Gastrocnemius medialis (tissue), 4 donors: ENCODE results near the gene TMEM123.

ENCODE experiments used
- CTCF ChIP-seq, 5 experiments: fragments of 450-650 bp in 3 of 5; fragments of 200-600 bp in 2 of 5; sonication (generic) in 2 of 5; IDR thresholded peaks in 4 of 5; conservative IDR thresholded peaks in 1 of 5; 1 replicate in 4 of 5; 2 replicates in 1 of 5; pipeline ENCODE4 v1.5.1; 2016 to 2019; ENCODE audit warnings: antibody characterized with exemption in 5 of 5, mild to moderate bottlenecking in 3 of 5, moderate library complexity in 3 of 5
- POLR2A ChIP-seq, 2 donors: fragments of 450-650 bp; IDR thresholded peaks; one replicate each; pipeline ENCODE4 v1.6.1; 2017; ENCODE audit warnings: antibody characterized with exemption in 2 of 2, mild to moderate bottlenecking in 2 of 2, moderate library complexity in 2 of 2

GRCh38 chr11:102346748-102347461 is 105.7 kb downstream of the TMEM123 start, which contains the start of gene BIRC2:
- TF ChIP-seq CTCF (IDR thresholded peaks at IDR 0.05 in 4 of 5, conservative IDR thresholded peaks at IDR 0.05 in 1 of 5) (peak; percentile 77 to 85 (median 83)), POLR2A (IDR thresholded peaks at IDR 0.05) (peak; percentile 81 to 83)
